OCI-M1 (cell line): Measurements from ENCODE around the gene TMEM135.
"Not testable (repeated sequence)": the region's sequence is repeated elsewhere in the genome, so short reads cannot be mapped to it uniquely, and the experiment has no call there.

Experiments
- DNase-seq: peaks from one replicate; lab custom pipeline; 2025; lab: John Stamatoyannopoulos, UW

The TMEM135 gene

DNA sequence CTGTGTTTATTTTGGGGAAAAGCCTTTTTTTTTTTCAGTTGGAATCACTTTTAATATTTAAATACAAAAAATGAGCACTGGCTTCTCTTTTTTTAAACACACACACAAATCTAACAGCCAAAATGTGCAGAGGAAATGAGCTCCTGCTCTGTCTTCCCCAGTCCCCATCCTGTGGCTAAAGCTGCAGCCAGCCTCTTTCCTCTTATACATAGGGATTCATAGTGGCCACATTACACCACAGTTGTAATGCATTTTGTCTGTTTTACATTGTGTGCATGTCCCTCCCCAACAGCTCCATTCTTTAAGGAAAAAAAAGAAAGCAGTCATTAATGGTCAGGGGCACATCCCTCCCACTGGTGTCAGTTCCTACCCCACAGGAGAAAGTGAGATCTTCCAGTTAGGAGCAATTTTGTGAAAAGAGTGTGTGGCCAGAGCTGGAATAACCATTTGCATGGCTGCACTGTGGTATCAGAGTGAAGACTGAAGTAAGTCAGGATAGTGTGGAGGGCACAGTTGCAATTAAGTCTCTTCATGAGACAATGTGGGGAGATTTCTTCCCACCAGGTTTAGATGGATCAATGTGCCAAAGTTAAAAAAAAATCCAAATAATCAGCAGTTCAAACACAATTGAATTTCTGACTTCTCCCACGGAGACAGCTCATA, 220.6 kb downstream of the TMEM135 start:
- no peak for DNase-seq

DNA sequence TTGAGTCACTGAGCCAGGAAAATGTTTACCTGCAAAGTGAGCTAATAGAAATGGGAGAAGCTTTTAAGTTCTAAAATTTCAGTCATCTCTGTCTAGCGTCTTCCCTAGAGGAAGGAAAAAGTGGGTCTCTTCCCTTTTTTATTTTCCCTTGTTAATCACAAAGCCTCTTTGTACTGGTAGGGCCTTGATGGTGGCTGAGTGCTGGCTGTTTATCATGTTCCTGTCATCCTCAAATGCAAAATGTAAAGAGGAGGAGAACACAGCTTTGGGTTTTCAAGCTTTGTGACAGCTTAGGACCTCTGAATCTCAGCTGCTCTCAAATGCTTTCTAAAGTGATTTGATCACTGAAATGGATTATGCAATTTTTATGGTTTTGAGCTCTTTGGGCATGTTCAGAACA, 222.0 kb downstream of the TMEM135 start:
- DNase-seq: no peak

DNA sequence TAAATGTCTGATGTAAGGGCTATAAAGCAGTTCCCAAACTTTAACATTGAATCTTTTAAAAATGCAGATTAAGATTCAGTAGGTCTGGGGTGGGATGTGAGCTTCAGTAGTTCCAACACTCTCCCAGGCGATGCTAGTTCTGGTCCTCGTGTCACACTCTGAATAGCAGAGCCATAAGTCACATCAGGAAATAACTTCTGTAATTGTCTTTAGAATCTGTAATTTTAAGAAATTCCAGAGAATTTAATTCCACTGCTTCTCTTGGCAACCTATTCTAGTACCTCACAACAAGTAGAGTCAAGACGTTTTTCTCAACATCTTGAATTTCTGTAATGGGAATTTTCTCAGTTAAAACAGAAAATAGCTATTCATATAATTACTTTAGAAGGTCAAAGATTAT, 223.1 kb downstream of the TMEM135 start:
- no peak for DNase-seq

DNA sequence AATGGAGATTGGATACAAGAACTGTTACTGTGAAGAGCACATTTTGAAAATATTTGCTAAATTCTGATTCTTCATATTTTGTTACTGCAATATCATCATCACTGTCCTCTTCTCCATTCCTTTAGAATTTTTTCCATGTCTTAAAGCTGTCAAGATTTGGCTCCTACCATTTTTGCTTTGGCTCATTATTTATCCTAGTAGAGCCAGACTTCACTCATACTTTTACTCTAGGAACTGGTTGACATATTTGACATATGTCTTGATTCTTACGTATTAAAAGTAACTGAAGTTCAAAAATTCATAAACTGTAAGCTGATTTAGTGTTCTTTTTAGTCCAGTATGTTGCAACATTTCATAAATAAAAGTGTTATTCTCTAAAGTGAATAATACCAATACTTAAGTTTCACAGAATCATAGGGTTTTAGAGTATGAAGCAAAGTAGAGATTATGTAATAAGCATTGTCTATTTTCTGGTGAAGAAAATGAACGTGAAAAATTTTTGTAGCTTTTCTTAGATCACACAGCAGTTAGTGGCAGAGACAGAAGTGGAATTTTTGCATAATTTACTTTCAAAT, 225.6 kb downstream of the TMEM135 start:
- DNase-seq: no peak

DNA sequence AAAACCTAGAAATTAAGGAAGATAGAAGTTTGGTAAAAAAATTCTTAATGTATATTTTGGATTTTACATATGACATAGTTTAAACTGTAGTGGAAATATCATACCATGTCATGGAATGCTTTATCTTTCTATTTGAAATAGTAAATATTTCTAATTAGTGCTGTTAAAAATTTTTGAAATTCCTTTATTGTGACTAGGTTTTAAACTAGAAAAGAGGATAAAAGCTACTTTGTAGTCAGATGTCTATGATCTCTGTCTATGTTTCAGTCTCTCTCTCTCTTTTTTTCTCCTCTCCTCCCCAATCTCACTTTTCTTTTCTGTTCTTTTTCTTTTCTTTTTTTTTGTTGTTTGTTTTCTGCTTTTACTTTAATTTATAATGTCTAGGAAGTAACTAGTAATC, 226.2 kb downstream of the TMEM135 start:
- no peak for DNase-seq

DNA sequence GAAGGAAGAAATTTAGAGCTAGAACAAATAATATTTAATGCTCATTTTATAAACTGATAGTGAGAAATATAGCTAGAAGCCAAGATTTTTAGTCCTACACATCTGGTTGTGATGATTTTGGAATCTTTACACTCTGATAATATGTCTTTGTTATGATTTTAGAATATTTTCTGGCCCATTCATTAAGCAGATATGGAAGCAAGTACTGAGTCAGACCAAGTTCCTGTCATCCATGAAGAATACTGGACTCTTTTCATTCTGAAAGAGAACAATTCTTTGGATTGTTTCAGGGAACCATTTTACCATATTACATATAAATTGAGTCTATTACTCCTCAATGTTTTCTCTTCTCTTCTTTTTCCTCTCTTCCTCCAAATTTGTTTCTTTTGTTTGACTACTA, 227.4 kb downstream of the TMEM135 start:
- no peak for DNase-seq

DNA sequence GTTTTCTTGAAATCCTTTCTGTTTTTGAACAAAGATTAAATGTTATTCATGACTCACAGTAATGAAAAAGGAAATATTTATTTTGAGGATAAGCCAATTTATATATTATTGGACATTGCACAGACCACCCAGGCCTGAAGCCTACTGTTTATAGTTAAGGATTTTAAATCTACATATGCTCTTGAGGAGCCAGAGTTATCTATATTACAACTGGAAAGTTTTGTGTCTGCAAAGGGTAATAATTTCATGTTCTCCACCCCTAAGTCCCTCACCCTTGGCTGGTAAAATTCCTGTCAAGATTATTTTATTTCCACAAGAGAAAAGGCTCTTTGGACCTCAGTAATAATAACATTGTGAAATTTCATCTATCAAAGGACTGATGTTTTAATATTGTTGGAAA, 228.2 kb downstream of the TMEM135 start:
- no peak for DNase-seq

DNA sequence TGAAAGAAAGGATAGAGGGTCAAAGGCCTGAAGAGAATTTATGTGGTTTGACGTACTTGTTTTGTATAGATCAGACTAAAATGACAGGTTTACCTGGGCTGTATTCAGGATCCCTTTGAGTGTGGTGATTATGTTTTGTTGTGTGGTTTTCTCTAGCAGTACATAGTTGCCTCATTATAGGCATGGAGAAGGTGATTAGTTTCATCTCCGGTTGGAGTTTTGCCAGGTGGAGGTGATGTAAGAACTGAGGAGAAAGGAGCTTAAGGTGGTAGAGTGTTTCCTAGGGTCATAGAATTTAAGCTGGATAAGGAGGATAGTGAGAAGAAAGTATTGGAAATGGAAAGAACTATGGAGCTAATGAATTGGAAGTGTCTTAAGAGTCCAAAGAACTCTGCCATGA, 229.0 kb downstream of the TMEM135 start:
- DNase-seq: peak; percentile 86

DNA sequence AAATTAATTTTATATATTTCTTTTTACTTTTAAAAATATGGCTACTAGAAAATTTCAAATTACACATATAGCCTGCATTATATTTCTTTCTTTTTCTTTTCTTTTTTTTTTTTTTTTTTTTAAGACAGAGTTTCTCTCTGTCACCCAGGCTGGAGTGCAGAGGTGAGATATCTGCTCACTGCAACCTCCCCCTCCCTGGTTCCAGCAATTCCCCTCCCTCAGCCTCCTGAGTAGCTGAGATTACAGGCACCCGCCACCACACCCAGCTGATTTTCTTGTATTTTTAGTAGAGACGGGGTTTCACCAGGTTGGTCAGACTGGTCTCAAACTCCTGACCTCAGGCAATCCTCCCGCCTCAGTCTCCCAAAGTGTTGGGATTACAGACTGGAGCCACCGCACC, 234.2 kb downstream of the TMEM135 start:
- DNase-seq: not testable (repeated sequence)

DNA sequence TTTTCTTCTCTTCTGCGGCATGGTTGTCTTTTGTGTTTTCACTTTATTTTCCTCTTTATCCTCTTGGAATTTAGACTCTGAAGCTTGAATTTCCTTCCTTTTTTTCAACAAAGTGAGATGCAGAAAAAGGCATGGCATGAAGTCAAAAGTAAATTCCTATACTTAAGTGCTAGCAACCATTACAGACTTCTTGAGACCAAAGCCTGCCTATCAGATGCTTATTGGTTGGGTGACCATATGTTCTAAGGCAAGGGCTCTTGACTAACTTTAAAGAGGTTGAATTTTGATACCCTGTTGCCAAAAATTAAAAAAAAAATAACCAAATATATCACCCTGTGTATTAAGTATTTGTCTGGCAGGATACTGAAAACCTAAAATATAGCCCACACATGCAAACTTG, 237.4 kb downstream of the TMEM135 start:
- DNase-seq: no peak

DNA sequence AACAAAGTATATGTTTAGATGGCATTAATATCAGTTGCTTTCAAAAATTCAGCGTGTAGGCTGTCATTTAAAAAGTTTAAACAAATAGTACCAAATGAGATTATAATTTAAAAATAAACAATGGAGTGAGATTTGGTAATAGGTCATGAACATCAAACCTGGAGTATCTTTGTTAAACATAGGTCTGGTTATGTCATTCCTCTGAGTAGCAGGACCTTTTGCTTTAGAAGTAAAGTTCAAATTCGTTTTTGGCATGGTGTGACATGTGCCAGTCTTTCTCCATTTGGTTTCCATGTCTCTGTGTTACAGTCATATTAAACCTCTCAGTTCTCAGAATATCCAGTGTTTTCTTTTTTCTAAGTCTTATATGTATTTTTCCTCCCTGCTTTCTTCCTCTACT, 242.4 kb downstream of the TMEM135 start:
- no peak for DNase-seq

DNA sequence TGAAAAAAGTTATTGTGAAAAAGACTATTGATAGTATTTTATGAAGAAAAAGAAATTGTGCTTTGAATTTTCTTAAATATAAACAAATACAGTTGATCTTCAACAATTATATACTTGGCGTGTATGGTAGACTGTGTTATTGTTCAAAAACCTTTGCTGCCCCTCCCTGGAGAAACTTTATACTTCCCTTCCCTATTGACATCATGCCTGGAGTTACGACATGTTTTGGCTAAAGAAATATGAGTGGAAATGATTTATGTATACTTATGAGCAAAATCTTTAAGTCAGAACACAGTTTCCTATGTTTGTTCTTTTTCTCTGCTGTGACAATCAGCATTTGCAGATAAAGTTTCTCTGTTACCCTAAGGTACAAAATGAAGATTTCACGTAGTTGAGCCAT, 243.8 kb downstream of the TMEM135 start:
- peak; percentile 78 for DNase-seq

DNA sequence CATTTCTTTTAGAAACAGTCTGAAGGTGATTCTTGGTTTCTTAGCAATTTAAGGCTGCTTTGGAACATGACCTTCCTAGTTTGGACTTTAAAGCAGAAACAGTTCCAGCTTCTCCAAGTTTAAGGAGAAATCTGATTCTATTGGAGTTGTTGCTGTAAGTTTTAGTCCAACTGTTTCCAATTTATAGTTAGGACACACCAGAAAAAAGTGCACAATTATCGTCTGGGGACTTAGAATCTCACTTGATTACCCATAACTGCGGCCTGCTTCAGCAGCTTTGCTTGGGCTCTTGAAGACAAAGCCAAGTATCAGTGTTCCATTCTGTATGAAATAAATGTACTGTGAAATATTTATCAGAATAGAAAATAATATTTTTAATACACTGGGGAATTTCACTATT, 246.6 kb downstream of the TMEM135 start:
- no peak for DNase-seq

DNA sequence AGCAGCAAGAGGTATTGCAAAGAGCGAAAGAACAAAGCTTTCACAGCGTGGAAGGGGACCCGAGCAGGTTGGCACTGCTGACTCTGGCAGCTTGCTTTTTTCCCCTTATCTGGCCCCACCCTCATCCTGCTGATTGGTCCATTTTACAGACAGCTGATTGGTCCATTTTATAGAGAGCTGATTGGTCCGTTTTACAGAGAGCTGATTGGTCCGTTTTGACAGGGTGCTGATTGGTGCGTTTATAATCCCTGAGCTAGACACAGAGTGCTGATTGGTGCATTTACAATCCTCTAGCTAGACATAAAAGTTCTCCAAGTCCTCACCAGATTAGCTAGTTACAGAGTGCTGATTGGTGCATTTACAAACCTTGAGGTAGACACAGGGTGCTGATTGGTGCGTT, 247.9 kb downstream of the TMEM135 start:
- not testable (repeated sequence) for DNase-seq

DNA sequence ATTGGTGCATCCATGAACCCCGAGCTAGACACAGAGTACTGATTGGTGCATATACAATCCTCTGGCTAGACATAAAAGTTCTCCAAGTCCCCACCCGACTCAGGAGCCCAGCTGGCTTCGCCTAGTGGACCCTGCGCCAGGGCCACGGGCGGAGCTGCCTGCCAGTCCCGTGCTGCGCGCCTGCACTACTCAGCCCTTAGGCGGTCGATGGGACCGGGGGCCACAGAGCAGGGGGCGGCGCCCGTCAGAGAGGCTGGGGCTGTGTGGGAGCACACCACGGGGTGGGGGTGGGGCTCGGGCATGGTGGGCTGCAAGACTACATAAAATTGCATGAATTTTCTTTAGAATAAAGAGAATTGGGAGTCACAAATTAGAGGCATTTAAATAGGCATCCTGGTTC, 248.6 kb downstream of the TMEM135 start:
- DNase-seq: no peak

DNA sequence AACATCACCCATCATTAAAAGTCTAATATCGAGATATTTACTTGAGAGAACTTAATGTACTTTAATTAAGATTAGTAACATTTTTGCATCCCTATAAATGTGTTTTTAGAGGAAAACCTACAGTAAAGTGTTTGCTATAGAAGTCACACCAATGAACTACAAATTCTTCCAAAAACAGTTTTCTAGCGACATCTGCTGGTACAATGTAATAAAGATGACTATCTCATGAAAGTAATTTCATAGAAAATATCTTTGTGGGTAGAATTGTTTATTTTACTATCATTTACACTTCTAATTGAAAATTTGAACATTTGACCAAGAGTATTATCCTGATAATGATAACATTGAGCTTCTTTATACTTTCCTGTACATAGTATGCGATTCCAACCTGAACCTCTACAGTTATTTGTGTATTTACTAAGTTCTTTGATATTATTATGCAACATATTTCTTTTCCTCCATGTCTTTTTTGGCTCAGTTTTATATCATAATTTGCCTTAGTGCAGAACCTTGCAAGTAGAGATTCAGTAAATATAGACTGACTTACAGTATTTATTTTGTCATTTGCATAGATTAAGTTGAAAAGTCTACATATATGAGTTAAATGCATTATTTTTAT, 252.7 kb downstream of the TMEM135 start:
- DNase-seq: peak; percentile 98

DNA sequence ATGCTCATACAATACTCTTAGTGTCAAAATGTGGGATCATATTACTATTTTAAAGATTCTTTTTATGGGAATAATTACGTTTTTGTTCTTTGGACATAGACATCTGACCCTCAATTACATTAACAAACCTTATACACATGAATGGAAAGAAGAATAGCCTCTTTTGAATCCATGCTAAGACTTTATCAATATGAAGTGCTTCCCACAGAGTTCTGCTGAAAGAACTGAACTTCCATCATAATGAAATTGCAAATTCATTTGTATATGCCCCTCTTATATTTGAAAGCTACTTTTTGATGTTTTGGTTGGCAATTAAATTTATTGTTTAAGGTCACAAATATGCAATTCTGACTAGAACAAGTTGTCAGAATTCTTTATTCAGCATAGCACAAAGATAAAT, 254.9 kb downstream of the TMEM135 start:
- DNase-seq: no peak

DNA sequence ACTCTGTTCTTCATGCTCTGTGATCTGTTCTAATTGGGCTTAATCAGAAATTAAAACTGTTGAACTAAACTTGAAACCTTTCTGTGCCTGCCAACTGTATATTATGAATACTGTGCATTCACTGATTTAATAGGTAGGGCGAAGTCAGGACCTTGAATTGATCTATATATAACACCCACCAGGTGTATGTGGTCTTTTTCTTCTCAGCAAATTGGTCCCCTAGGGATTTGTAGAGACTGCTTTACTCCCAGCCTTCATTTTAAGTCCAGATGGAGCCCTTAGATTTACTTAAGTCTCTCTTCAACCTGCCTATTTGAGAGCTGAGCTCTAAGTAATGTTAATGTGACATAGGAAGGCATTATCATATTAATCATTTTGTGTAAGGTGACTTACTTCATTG, 257.5 kb downstream of the TMEM135 start:
- no peak for DNase-seq

DNA sequence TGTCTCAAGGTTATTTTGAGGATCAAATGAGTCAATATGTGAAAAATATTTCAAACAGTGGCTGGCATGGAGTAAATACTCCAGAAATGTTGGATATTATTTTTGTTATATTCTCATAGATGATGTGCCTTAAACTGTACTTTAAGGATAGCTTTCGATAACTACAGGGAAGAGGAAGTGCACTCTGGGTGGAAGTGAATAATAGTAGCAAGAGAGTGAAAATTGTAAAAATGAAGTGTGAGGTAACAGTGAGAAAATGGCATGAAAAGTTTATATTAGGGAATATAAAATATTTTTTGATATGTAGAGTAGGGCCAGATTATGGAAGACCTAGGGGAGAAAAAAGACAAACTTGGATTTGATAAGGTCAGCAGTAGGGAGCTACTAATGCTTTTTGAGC, 258.9 kb downstream of the TMEM135 start:
- no peak for DNase-seq

DNA sequence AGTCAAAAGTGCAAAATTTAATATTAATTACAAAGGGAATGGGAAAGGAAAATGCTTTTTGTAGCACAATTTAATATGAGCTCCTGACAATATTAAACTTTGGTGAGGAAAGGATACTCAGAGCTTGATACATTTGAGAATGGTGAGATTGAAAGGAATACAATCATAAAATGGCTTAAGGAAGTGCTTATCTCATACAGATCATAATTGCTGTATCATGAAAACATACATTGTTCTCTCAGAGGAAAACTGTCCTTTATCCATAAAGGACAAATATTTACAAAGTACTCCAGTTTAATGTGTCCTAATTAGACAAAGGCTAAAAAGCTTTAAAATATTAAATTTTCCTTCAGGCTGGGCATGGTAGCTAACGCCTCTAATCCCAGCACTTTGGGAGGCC, 260.4 kb downstream of the TMEM135 start:
- DNase-seq: no peak

DNA sequence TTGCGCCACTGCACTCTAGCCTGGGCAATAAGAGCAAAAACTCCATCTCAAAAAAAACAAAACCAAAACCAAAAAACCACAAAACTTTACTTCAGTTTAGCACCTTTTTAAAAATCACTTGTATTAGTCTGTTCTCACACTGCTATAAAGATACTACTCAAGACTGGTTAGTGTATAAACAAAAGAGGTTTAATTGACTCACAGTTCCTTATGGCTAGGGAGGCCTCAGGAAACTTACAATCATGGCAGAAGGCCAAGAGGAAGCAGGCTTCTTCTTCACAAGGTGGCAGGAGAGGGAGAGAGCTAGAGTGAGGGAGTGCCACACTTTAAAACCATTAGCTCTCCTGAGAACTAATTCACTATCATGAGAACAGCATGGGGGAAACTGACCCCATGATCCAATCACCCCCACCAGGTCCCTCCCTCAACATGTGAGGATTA, 261.3 kb downstream of the TMEM135 start:
- DNase-seq: peak; percentile 83

DNA sequence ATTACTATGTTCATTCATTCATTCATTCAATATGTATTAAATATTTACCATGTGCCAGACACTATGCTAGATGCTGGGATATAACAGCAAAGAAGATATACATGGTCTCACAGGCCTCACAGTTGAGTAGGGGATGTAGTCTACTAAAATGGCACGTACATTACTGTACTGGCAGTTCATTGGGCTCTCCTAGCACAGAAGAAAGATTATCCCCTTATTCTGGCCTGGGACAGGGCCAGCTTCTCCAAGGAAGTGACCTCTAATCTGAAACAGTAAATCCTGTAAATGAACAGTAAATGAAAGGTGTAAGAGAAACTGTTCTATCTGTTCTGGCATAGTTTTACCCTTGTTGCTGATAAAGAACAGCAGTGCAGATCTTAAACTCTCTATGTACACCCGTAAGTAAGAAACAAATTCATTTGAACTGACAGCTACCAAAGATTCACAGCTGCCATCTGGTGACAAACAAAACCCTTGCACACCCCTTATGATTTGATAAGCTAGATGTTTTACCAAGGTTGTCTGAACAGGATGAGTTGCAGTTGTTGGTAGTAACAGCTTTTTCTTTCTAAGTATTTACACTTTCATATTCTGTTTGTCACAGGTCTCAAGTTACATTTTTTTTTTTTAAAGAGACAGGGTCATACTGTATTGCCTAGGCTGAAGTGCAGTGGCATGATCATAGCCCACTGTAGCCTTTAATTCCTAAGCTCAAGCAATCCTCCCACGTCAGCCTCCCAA, 263.1 kb downstream of the TMEM135 start:
- DNase-seq: peak; percentile 96
